HepG2 (cell line): Measurements from ENCODE around the gene FGFBP1. TPM values are rescaled to one million over a fixed set of nuclear protein-coding genes. Genes with fewer than 3 reads are reported as not detected.

Experiments
- ATAC-seq: fragments of 200-7000 bp; cut with Tn5 transposase; 3 replicates; pipeline ENCODE4 v1.9.1; 2020; ENCODE audit warnings: mild to moderate bottlenecking, moderate library complexity
- BruUV-seq: library from RNA; stranded (reverse); fragments of 400-500 nt; replicated peaks from 2 replicates; lab custom pipeline; 2021; lab: Mats Ljungman, UMichigan
- CTCF ChIA-PET: fragments of 300-600 bp; formaldehyde crosslinking; extraction: SDS; loops from one replicate; lab custom pipeline; 2021; ENCODE audit warnings: low total read pairs, inconsistent platforms, low intra/inter-chr PET ratio; lab: Yijun Ruan, JAX
- POLR2A ChIA-PET: fragments of 350-600 bp; sonication (Branson Sonifier 250); formaldehyde crosslinking; loops from one replicate; lab custom pipeline; 2020; ENCODE audit warnings: antibody characterized with exemption, inconsistent platforms; lab: Yijun Ruan, JAX
- DNase-seq: peaks from one replicate; pipeline ENCODE4 v3.0.0-alpha.2; 2015; ENCODE audit warnings: low spot score
- FAIRE-seq: peaks from 3 replicates; lab custom pipeline; 2011; peaks lifted over from hg19 to GRCh38; lab: Jason Lieb, UNC
- H2AFZ ChIP-seq: one replicate; pipeline ENCODE4 v1.6.1; 2011; ENCODE audit warnings: low read length, inconsistent platforms
- H3K27ac ChIP-seq: fragments of 300-600 bp; 3 replicates; pipeline ENCODE4 v1.8.0; 2011; ENCODE audit warnings: mixed run types, mild to moderate bottlenecking, mixed read lengths, low read length, inconsistent platforms; ENCODE audit not compliant: insufficient read depth; ENCODE audit errors: extremely low read length
- H3K27me3 ChIP-seq, 2 experiments: fragments of 200-600 bp in 1 of 2; 2 replicates in 1 of 2; 3 replicates in 1 of 2; pipeline versions ENCODE4 v1.6.0 to v1.8.0; 2011; ENCODE audit warnings: low read length in 2 of 2, mild to moderate bottlenecking in 2 of 2, moderate library complexity in 2 of 2, inconsistent platforms in 1 of 2; ENCODE audit not compliant: insufficient read depth in 2 of 2, control insufficient read depth in 1 of 2
- H3K36me3 ChIP-seq, 2 experiments: fragments of 200-600 bp in 1 of 2; replicated peaks in 1 of 2; 2 replicates in 1 of 2; 3 replicates in 1 of 2; pipeline versions ENCODE4 v1.5.1 to v1.8.0; 2011; ENCODE audit warnings: low read length in 2 of 2, inconsistent platforms in 1 of 2; ENCODE audit not compliant: insufficient read depth in 2 of 2, control insufficient read depth in 1 of 2
- H3K4me1 ChIP-seq: 2 replicates; pipeline ENCODE4 v1.5.1; 2012; ENCODE audit warnings: low read length, inconsistent platforms; ENCODE audit not compliant: insufficient read depth
- H3K4me2 ChIP-seq: 2 replicates; pipeline ENCODE4 v1.6.0; 2011; ENCODE audit warnings: low read depth, low read length, inconsistent platforms
- H3K4me3 ChIP-seq, 3 experiments: fragments of 200-600 bp in 1 of 3; sonication (generic), shearing (Covaris generic) in 1 of 3; replicated peaks in 1 of 3; 2 replicates each; pipeline ENCODE4 v1.5.1; 2011 to 2016; ENCODE audit warnings: low read length in 3 of 3, inconsistent platforms in 2 of 3, low read depth in 2 of 3, mild to moderate bottlenecking in 2 of 3, control low read depth in 1 of 3, mixed read lengths in 1 of 3; ENCODE audit not compliant: insufficient read depth in 1 of 3
- H3K79me2 ChIP-seq: one replicate; pipeline ENCODE4 v1.6.1; 2011; ENCODE audit warnings: low read length, inconsistent platforms; ENCODE audit not compliant: insufficient read depth
- H3K9ac ChIP-seq: 2 replicates; pipeline ENCODE4 v1.6.0; 2011; ENCODE audit warnings: mild to moderate bottlenecking, low read depth, low read length, inconsistent platforms; ENCODE audit not compliant: insufficient read depth
- H3K9me3 ChIP-seq: 2 replicates; pipeline ENCODE4 v1.5.1; 2012; ENCODE audit warnings: mild to moderate bottlenecking, low read length
- H4K20me1 ChIP-seq: 2 replicates; pipeline ENCODE4 v1.6.0; 2011; ENCODE audit warnings: inconsistent platforms, mild to moderate bottlenecking, low read length, moderate library complexity; ENCODE audit not compliant: insufficient read depth
- ARID2 ChIP-seq: sonication (generic); formaldehyde crosslinking; IDR thresholded peaks from 2 replicates; pipeline ENCODE4 v1.8.1; 2022; ENCODE audit warnings: mild to moderate bottlenecking, missing genetic modification reagents, borderline replicate concordance
- ARNT ChIP-seq: fragments of 450-650 bp; IDR thresholded peaks from 2 replicates; pipeline ENCODE4 v1.6.1; 2017
- FOXA1 ChIP-seq, 2 experiments: fragments of 450-650 bp in 1 of 2; sonication (generic) in 1 of 2; formaldehyde crosslinking in 1 of 2; IDR thresholded peaks; 2 replicates each; pipeline versions ENCODE4 v1.4.0 to v1.6.1; 2016 to 2020; ENCODE audit warnings: missing genetic modification reagents in 1 of 2
- FOXJ3 ChIP-seq: sonication (generic); formaldehyde crosslinking; IDR thresholded peaks from 2 replicates; pipeline ENCODE4 v1.4.0; 2020; ENCODE audit warnings: missing genetic modification reagents, mild to moderate bottlenecking, borderline replicate concordance
- GRHL1 ChIP-seq: sonication (generic); formaldehyde crosslinking; conservative IDR thresholded peaks from 2 replicates; pipeline ENCODE4 v1.8.0; 2022; ENCODE audit warnings: missing genetic modification reagents
- IKZF4 ChIP-seq: sonication (generic); formaldehyde crosslinking; IDR thresholded peaks from 2 replicates; pipeline ENCODE4 v1.5.1; 2020; ENCODE audit warnings: borderline replicate concordance, mild to moderate bottlenecking, low read depth, missing genetic modification reagents; ENCODE audit errors: not compliant biosample characterization
- KDM3A ChIP-seq: IDR thresholded peaks from 2 replicates; pipeline ENCODE4 v1.6.1; 2018; ENCODE audit warnings: low read depth, missing compliant biosample characterization
- MTF2 ChIP-seq: sonication (generic); formaldehyde crosslinking; IDR thresholded peaks from 2 replicates; pipeline ENCODE4 v1.5.0; 2020; ENCODE audit warnings: missing genetic modification reagents, borderline replicate concordance
- PAWR ChIP-seq: sonication (generic); formaldehyde crosslinking; IDR thresholded peaks from 2 replicates; pipeline ENCODE4 v1.4.0; 2020; ENCODE audit warnings: missing genetic modification reagents, mild to moderate bottlenecking, borderline replicate concordance
- RAD51 ChIP-seq: fragments of 450-650 bp; IDR thresholded peaks from 2 replicates; pipeline ENCODE4 v1.6.1; 2016; ENCODE audit warnings: borderline replicate concordance
- REST ChIP-seq, 2 experiments: IDR thresholded peaks; 2 replicates each; pipeline ENCODE4 v1.6.1; 2011 to 2012; ENCODE audit warnings: low read length in 2 of 2, borderline replicate concordance in 1 of 2, low read depth in 1 of 2, mild to moderate bottlenecking in 1 of 2, moderate library complexity in 1 of 2
- TIGD3 ChIP-seq: sonication (generic); formaldehyde crosslinking; IDR thresholded peaks from 2 replicates; pipeline ENCODE4 v1.5.1; 2020; ENCODE audit warnings: mild to moderate bottlenecking, missing genetic modification reagents, borderline replicate concordance
- ZNF251 ChIP-seq: sonication (generic); formaldehyde crosslinking; IDR thresholded peaks from 2 replicates; pipeline ENCODE4 v1.9.0; 2021; ENCODE audit warnings: mild to moderate bottlenecking, missing genetic modification reagents
- ZNF547 ChIP-seq: sonication (generic); formaldehyde crosslinking; IDR thresholded peaks from 2 replicates; pipeline ENCODE4 v1.5.1; 2020; ENCODE audit warnings: mild to moderate bottlenecking, missing genetic modification reagents
- ZNF747 ChIP-seq: sonication (generic); formaldehyde crosslinking; IDR thresholded peaks from 2 replicates; pipeline ENCODE4 v1.8.1; 2023; ENCODE audit warnings: missing genetic modification reagents, mild to moderate bottlenecking, borderline replicate concordance
- ZNF768 ChIP-seq: sonication (generic); formaldehyde crosslinking; IDR thresholded peaks from 2 replicates; pipeline ENCODE4 v1.4.0; 2020; ENCODE audit warnings: missing genetic modification reagents
- WGBS: methylation state at CpG from one replicate; pipeline ENCODE4 v1.1.6; 2017; ENCODE audit warnings: low lambda C conversion rate; 5-methylcytosine and 5-hydroxymethylcytosine counted together
- in situ Hi-C: cut with HindIII; loops from 2 replicates; pipeline ENCODE4 v1.10.0; 2017; ENCODE audit warnings: low pct_unique_long_range_greater_than_20kb; ENCODE audit not compliant: extremely low pct_ligation_motif_present
- intact Hi-C: fragments of 100-400 bp; cut with micrococcal nuclease; formaldehyde crosslinking; loops from one replicate; pipeline ENCODE4 v1.10.0; 2022; ENCODE audit not compliant: unreplicated experiment
- polyA plus RNA-seq, 8 experiments: library from polyadenylated mRNA; depleted of rRNA in 3 of 8; stranded (reverse) in 7 of 8; unstranded in 1 of 8; fragments of >200 nt; fragmentation: Illumina TruSeq in 4 of 8; extraction: Trizol in 4 of 8; gene quantifications; 2 replicates each; pipeline versions ENCODE4 v1.2.1 to v1.2.3, GENCODE V29; 2011 to 2016; ENCODE audit warnings: low read depth in 4 of 8, missing spikeins in 1 of 8, mixed read lengths in 1 of 8; ENCODE audit not compliant: insufficient read depth in 1 of 8
- total RNA-seq, 5 experiments: library from RNA; depleted of rRNA; stranded (reverse); fragments of >200 nt; fragmentation: Illumina TruSeq; extraction: Trizol; gene quantifications; 2 replicates each; pipeline ENCODE4 v1.2.3, GENCODE V29; 2016; ENCODE audit warnings: low read depth in 1 of 5

The FGFBP1 gene
- total and polyA plus RNA-seq, 2 of the 13 experiments (the other 11 are each of a cell fraction or from before 2014, with no cell fraction given), result not detected

GRCh38 chr4:15914291-15914690 lies 24.2 kb downstream of the FGFBP1 start:
- no peak for FAIRE-seq
- H3K9ac ChIP-seq, result no peak overlapping the region
- no peaks in the 10 kb centered on the region for H4K20me1 ChIP-seq
- no peak for TF ChIP-seq MTF2 (CRISPR knock-in tag)
- TF ChIP-seq ZNF251, result no peak
- no peak for TF ChIP-seq ZNF547
- TF ChIP-seq ARNT, result no peak
- no peak for TF ChIP-seq KDM3A (CRISPR knock-in tag)
- no peak for TF ChIP-seq REST (IDR thresholded peaks at IDR 0.05; ENCODE audit: borderline replicate concordance in 1 of 2, low read depth in 1 of 2, low read length in 2 of 2)
- no peak for TF ChIP-seq GRHL1 (CRISPR knock-in tag)
- no peak for TF ChIP-seq TIGD3
- no peak for TF ChIP-seq ARID2 (CRISPR knock-in tag)
- TF ChIP-seq ZNF747 (CRISPR knock-in tag), result no peak
- TF ChIP-seq FOXJ3, result no peak
- no peak for TF ChIP-seq RAD51
- TF ChIP-seq FOXA1 (IDR thresholded peaks at IDR 0.05), result no peak
- TF ChIP-seq FOXA1 (CRISPR knock-in tag; IDR thresholded peaks at IDR 0.05), result no peak
- TF ChIP-seq IKZF4 (CRISPR knock-in tag), result no peak
- no peak for TF ChIP-seq PAWR (CRISPR knock-in tag)
- no peak for TF ChIP-seq ZNF768 (CRISPR knock-in tag)
- DNase-seq, result no peak
- H3K27me3 ChIP-seq, result peaks cover 0 to 11% of the 10 kb centered on the region in 2 experiments; a peak in 1 of 5 replicates
- H3K4me1 ChIP-seq, result no peaks in the 10 kb centered on the region
- H3K4me3 ChIP-seq, result no peak overlapping the region
- ATAC-seq, result no peak
- H3K79me2 ChIP-seq, result no peaks in the 10 kb centered on the region
- no TSS peak for BruUV-seq
- no peak overlapping the region for H2AFZ ChIP-seq
- intact Hi-C loops (no loop called here), in situ Hi-C loops (no loop called here)
- ChIA-PET CTCF (no interaction called here), POLR2A (no interaction called here)
- H3K4me2 ChIP-seq, result no peak overlapping the region
- H3K27ac ChIP-seq, result no peak overlapping the region
- WGBS, result 16% methylated on average over 4 of the region's 4 CpGs
- no peaks in the 10 kb centered on the region for H3K9me3 ChIP-seq
- no peaks in the 10 kb centered on the region for H3K36me3 ChIP-seq
